HG02852 (cell line): ENCODE measurements around the gene COX8A.
A peak's percentile ranks its signal among the peaks of the same experiment; 100 is the strongest.
"Not testable (repeated sequence)": the region's sequence is repeated elsewhere in the genome, so short reads cannot be mapped to it uniquely, and the experiment has no call there.

ENCODE experiments used
- ATAC-seq: cut with Tn5 transposase; IDR thresholded peaks from one replicate; pipeline ENCODE4 v1.9.1; 2021; ENCODE audit warnings: mild to moderate bottlenecking, moderate library complexity; ENCODE audit not compliant: unreplicated experiment

The COX8A gene, protein sequence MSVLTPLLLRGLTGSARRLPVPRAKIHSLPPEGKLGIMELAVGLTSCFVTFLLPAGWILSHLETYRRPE

DNA sequence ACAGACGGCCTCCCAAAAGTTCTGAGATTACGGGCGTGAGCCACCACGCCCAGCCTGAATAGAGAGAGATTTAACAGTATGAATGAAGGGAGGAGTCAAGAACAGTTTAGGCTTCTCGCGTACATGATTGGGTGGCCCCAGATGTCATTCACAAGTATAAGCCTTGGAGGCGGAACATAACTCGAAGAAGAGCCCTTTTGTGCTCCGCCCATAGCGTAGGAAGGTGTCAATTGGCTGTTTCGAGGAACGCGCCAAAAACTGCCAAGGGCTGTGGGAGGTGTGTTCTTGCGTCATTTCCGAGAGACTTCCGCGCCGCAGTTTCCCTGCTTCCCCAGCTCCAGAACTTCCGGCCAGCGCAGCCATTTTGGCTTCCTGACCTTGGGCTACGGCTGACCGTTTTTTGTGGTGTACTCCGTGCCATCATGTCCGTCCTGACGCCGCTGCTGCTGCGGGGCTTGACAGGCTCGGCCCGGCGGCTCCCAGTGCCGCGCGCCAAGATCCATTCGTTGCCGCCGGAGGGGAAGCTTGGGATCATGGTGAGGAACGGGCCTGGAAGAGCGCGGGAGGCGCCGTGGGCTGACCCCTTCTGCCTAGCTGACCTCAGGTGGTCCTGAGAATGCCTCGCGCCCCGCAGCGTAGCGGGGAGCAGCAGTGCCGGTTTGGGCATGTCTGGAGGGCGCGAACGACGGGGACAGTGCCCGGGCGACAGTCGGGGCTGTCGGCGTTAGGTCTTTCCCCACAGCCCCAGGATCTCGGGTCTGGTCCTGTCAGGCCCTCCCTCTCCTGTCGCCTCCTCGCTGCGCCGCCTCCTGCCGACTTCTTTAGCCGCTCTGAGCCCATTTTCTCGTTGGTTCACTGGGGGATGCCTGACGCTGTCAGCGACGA, at the start of gene COX8A:
Gene COX8A, plus strand, starts transcription at position 362 of the 885 bp plus-strand sequence. Its CDS starts 61 bp downstream, at position 423.
- peak; percentile 92 for ATAC-seq

GRCh38 chr11:63929616-63930015, 44.8 kb upstream of the COX8A start:
- ATAC-seq: no peak

- ATAC-seq: no peak
Measured at GRCh38 chr11:63931045-63931444, 43.4 kb upstream of the COX8A start.

- ATAC-seq: no peak
Measured at GRCh38 chr11:63931876-63932275, 42.5 kb upstream of the COX8A start.

GRCh38 chr11:63933459-63933858, 41.0 kb upstream of the COX8A start:
- no peak for ATAC-seq

DNA sequence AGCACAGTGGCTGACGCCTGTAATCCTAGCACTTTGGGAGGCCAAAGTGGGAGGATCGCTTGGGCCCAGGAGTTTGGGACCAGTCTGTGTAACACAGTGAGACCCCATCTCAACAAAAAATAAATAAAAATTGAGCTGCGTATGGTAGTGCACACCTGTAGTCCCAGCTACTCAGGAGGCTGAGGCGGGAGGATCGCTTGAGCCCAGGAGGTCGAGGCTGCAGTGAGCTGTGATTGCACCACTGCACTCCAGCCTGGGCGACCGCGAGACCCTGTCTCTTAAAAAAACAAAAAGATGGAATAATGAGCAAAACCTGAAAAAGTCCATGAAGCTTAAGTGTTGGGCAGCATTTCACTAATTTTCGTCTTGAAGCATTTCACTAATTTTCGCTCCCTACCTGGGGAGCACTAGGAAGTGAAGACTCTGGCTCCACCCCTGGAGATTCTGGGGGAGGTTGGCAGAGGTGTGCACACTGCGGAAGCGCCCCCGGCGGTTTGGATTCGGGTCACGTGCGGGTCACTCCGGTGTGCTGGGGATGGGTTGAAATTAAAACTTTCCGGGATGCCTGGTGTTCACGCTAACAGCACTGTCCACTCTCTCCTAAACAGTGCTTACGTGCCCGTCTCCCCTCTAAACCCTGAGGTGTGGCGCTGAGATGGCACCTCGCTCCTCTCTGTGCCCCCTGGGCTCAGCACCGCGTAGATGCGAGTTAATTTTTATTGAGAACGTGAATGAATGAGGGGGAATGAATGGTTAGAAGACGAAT, 36.5 kb upstream of the COX8A start:
- peak; percentile 10 for ATAC-seq

GRCh38 chr11:63938479-63939396, 35.7 kb upstream of the COX8A start, which contains the start of gene NAA40:
Gene NAA40, plus strand, starts transcription at chr11:63939002. Its CDS starts 95 bp downstream, at chr11:63939097.
- peak; percentile 85 for ATAC-seq

- peak; percentile 1 for ATAC-seq
Measured at GRCh38 chr11:63939397-63939891, 35.0 kb upstream of the COX8A start.

DNA sequence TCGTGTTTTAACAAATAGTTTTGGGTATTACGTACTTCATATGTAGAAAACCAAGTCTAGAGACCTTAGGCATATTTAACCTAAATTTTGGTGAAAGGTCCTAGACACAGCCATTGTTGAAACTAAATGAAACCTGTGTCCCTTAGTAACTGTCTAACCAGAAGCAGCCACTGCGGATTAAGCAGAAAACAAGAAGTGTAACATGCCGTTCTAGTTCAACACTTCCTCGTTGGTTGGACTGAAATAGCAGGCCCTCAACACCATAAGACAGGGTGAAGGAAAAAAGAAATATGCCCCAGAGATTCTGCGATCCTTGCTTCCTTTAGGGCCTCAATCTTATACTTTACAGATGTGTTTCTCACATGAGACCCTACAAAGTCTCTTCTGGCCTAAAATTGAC, 33.6 kb upstream of the COX8A start:
- no peak for ATAC-seq

- ATAC-seq: no peak
Measured at GRCh38 chr11:63941901-63942300, 32.5 kb upstream of the COX8A start.

DNA sequence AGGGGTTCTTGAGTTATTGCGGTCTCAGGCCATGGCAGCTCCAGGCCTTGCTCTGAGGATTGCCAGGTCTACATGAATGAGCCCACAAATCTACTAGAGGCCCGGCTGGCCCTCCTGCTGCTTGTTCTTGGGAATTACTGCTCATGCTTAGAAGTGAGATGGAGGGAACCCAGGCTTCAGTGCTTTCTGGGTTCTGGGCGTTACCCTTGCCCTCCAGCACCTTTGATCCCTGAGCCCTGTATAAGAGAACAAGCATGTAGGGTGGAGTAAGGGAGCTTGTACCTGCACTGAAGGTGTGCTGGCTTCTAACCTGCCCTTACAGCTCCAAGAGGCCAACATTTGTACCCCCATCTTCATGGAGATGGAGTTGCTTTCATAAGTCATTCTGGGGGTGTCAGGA, 31.6 kb upstream of the COX8A start:
- no peak for ATAC-seq

- no peak for ATAC-seq
Measured at GRCh38 chr11:63944987-63945386, 29.4 kb upstream of the COX8A start.

DNA sequence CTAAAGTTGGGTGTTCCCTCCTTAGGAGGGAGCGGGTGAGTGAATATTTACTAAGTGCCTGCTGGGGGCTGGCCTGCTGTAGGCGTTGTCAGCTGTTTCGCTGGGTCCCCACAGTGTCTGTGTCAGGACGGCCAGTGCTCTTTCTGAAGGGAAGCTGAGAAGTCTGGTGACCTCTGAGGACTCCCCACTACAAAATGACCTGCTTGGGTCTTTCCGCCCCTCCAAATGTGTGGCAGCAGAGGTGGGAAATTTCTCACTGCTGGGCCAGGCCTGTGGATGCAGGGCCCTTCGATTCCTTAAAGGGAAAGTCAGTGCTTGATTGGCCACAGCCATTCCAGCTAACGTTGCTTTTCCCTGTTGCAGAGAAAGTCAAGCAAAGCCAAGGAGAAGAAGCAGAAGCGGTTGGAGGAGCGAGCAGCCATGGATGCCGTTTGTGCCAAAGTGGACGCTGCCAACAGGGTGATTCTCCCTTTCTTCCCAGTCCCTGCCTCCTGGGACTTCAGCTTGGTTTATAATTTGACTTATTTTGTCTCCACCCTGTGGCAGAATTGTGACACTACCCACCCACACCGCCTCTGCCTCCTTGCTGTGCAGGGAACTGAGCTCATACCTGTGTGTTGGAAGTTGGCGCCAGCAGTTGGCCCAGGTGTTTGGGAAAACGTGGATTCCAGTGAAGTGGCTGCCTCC, 28.8 kb upstream of the COX8A start:
- no peak for ATAC-seq

GRCh38 chr11:63951779-63952536, 22.5 kb upstream of the COX8A start:
- no peak for ATAC-seq

DNA sequence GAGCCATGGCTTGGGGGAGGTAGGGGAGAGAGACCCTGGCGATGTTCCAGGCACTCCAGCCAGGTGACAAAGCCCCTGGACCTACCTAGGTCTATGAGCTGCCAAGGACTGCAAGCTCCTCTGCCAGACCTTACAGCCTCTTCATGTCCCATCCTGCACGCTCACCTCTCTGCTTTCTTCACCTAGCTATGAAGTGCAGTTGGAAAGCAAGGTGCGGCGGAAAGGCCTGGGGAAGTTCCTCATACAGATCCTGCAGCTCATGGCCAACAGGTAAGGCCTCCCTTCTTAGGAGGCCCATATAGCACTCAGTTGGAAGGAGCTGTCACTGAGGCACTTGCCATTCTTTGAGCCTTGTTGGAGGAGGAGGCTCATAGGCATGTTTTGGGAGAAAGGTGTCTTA, 21.9 kb upstream of the COX8A start:
- no peak for ATAC-seq

- no peak for ATAC-seq
Measured at GRCh38 chr11:63958008-63958407, 16.4 kb upstream of the COX8A start.

DNA sequence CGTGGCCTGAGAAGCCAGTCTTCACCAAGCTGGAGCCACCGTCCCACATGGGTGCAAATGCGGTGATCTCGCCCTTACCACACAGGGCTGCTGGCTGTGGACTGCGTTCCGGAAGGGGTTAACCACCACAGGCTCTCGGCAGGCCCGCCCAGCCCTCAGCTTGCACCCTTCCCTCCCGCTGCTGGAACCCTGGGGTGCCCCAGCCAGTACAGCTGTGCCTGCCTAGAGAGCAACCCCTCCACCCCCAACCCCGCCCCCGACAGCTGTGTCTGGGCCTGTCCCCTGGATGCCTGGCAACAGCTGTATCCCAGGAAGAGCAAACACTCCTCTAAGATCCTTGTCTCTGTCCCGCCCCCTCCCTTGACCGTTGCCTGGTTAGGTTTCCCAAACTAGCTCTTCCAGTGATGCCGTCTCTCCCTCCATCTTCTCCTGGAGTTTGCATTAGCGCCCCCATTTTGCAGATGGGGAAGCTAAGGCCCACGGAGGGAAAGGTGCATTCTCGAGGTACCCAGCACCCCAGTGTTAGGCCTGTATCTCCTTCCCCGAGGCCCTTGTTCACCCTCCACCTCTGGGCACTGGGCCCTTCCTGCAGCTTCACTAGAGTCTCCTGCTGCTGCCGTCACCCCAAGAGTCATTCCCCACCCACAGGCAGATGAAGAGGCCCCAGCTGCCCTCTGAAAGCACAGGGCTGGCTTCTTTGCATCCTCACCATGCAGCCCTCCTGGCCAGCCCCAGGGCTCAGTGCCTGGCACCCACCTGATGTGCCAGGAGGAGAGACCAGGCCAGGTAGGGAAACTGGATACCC, 12.6 kb upstream of the COX8A start:
- ATAC-seq: no peak

DNA sequence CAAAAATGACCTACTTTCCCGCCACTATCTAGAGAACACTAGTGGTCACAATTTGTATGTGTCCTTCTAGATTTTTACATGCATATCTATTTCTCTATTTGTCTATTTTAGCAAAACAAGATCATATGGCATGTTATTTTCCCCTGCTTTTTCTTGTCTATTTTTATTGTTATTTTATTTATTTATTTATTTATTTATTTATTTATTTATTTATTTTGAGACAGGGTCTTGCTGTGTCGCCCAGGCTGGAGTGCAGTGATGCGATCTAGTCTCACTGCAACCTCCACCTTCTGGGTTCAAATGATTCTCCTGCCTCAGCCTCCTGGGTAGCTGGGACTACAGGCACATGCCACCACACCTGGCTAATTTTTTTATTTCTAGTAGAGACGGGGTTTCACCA, 10.5 kb upstream of the COX8A start:
- not testable (repeated sequence) for ATAC-seq
